ENCODE results near the gene MYCBPAP.

DNA sequence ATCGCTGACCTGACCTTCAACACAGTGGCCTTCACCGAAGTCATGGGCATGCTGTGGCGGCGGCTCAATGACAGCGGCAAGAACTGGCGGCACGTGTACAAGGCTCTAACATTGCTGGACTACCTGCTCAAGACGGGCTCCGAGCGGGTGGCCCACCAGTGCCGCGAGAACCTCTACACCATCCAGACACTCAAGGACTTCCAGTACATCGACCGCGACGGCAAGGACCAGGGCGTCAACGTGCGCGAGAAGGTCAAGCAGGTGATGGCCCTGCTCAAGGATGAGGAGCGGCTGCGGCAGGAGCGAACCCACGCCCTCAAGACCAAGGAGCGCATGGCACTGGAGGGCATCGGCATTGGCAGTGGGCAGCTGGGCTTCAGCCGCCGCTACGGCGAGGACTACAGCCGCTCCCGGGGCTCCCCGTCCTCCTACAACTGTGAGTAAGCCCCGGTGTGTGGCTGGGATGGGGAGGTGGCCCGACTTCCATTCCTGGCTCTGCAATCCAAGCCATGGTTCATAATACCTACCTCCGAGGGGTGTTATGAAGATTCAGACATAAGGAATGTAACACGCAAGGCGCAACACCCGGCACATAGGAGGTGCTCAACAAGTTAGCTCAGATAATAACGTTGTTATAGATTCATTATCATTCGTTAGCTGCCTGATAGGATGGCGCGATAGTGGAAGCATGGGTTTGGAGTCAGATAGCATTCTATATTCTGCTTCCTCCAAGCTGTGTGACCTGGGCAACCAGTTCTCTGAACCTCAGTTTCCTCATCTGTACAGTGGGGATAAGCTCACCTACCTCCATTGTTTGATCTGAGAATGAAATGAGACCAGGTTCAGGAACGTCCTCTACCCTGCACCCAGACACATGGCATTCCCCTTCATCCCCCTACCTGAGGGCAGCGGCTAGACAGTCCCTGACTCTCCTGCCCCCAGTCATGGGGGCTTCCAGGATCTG is 28.7 kb downstream of the MYCBPAP start:
- TF ChIP-seq CTCF (conservative IDR thresholded peaks at IDR 0.05 in 1 of 2, IDR thresholded peaks at IDR 0.05 in 1 of 2; ENCODE audit: low read depth in 1 of 2, low read length in 2 of 2), result no peak
- no peak for TF ChIP-seq EZH2 (IDR thresholded peaks at IDR 0.05; ENCODE audit: low read length, missing control alignments)
